ENCODE measurements around the gene F13A1. TPM values are rescaled to one million over a fixed set of nuclear protein-coding genes. Genes with fewer than 3 reads are reported as not detected.

Gene F13A1
- total RNA-seq, 2 experiments from 2014 or later, result not detected

DNA sequence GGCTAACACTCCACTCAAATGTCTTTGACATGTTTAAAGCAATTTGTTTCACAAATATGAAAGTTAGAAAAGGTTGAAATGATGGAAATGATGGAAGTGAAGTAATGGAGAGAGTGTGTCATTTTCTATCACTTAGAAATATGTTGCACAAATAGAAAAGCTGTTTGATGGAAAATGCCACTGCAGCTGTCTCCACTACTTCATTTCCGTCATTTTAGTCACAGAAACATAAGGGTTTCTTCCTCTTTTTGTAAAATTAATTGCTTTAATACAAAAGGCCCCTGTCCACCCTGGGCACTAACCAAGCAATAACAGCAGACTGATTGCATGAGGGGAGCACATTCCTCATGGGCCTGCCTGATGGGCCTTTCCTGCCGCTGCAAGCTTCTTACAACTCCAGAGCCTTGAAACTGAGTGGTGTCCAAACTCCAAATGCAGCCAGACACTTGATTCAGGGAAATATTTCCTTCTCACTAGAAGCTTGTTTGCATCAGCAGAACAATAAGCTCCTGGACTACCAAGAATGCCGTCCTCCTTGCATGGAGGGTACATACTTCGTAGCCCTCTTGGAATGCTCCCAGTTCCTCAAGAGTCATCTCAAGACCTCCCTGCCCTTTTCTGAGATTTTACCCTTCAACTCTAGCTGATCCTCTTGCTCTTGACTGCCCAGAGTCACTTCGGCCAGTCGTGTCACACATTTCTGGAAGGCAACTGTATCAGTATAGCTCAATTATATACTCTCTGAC is 36.1 kb downstream of the F13A1 start:
- Mint-ChIP-seq H3K4me1 (ENCODE audit: low read depth) (no peaks in the 10 kb centered on the region), H3K9me3 (no peaks in the 10 kb centered on the region), H3K27me3 (peaks cover 1% of the 10 kb centered on the region), H3K36me3 (ENCODE audit: low read depth) (no peaks in the 10 kb centered on the region), H3K4me3 (no peak overlapping the region), H3K27ac (no peak overlapping the region)
- CTCF ChIA-PET, result interaction anchor here (0.9 kb wide), 1 partner anchor 31 kb away, joined by 3 read pairs; no protein-coding TSS in a partner anchor
- intact Hi-C loops (cut with micrococcal nuclease), result no loop called here
- DNase-seq, result no peak
- no peak for ATAC-seq
- POLR2A ChIA-PET, result no interaction called here
- TF ChIP-seq, protein P1, sequence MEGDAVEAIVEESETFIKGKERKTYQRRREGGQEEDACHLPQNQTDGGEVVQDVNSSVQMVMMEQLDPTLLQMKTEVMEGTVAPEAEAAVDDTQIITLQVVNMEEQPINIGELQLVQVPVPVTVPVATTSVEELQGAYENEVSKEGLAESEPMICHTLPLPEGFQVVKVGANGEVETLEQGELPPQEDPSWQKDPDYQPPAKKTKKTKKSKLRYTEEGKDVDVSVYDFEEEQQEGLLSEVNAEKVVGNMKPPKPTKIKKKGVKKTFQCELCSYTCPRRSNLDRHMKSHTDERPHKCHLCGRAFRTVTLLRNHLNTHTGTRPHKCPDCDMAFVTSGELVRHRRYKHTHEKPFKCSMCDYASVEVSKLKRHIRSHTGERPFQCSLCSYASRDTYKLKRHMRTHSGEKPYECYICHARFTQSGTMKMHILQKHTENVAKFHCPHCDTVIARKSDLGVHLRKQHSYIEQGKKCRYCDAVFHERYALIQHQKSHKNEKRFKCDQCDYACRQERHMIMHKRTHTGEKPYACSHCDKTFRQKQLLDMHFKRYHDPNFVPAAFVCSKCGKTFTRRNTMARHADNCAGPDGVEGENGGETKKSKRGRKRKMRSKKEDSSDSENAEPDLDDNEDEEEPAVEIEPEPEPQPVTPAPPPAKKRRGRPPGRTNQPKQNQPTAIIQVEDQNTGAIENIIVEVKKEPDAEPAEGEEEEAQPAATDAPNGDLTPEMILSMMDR (IDR thresholded peaks at IDR 0.05), result no peak

DNA sequence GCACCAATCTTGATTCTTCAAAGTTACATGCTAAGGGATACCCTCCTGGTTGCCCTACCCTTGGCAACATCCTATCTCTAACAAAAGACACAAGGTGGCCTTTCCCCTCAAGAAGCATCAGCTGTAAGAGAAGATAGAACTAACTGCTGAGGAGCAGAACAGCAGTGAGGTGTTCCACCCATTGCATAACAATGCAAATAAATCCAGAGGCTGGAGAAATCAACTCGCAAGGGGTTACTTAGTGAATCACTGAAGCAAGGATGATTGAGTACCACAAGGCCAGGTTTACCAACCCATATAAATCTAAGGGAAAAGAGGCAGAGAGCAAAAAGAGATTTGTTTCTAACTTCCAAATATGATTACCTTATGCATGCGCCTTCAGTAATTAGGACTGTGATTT is 36.7 kb downstream of the F13A1 start:
- Mint-ChIP-seq H3K4me3 (no peak overlapping the region), H3K4me1 (ENCODE audit: low read depth) (no peaks in the 10 kb centered on the region), H3K9me3 (no peaks in the 10 kb centered on the region), H3K27ac (no peak overlapping the region), H3K36me3 (ENCODE audit: low read depth) (no peaks in the 10 kb centered on the region), H3K27me3 (peaks cover 5% of the 10 kb centered on the region)
- TF ChIP-seq, protein P1 (IDR thresholded peaks at IDR 0.05), result no peak
- POLR2A ChIA-PET, result no interaction called here
- DNase-seq, result no peak
- no peak for ATAC-seq
- CTCF ChIA-PET, result no interaction called here
- intact Hi-C loops (cut with micrococcal nuclease), result no loop called here

DNA sequence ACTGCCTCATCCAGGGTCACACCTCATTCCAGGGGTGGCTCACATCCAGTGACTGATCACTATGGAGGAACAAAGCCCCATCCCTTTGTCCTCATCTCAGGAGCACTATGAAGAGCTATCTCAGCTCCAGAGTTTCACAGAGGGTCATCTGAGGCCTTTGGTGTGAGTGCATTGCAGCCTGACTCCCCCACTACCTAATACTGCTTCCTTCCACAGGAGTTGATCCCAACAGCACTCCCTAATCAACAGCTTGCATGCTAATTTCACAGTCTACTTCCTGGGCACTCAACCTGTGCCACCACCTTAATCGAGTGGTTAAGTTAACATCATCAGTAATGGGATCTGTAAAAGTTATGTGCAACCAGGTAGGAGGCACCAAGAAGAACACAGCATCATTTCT is 37.7 kb downstream of the F13A1 start:
- DNase-seq (no peak), ATAC-seq (no peak)
- intact Hi-C loops (cut with micrococcal nuclease), result no loop called here
- TF ChIP-seq, protein P1 (IDR thresholded peaks at IDR 0.05), result no peak
- CTCF ChIA-PET, result no interaction called here
- Mint-ChIP-seq H3K27ac (no peak overlapping the region), H3K9me3 (no peaks in the 10 kb centered on the region), H3K4me1 (ENCODE audit: low read depth) (no peaks in the 10 kb centered on the region), H3K4me3 (no peak overlapping the region), H3K36me3 (ENCODE audit: low read depth) (no peaks in the 10 kb centered on the region), H3K27me3 (peaks cover 12% of the 10 kb centered on the region)
- POLR2A ChIA-PET, result no interaction called here

DNA sequence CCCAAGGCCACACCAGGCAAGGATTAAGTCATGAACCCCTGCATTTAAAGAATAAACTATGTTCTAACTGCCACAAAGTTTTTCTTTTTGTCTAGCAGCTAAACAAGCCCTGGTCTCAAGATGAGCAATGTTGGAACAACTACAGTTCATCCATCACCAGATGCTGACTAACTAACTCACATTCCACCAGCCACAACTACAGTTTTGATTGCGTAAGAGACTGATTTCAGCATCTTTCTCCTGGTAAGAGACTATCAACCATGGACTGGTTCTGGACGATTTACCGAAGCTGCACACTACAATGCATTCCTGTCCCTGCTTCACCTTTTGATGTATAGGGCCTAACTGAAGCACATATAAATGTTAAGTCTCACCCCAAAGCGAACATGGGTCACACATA is 43.0 kb downstream of the F13A1 start:
- DNase-seq (no peak), ATAC-seq (no peak)
- H3K4me3 Mint-ChIP-seq, result no peak overlapping the region
- CTCF ChIA-PET, result no interaction called here
- POLR2A ChIA-PET, result no interaction called here
- peaks cover 20% of the 10 kb centered on the region for H3K27me3 Mint-ChIP-seq
- no peaks in the 10 kb centered on the region for H3K4me1 Mint-ChIP-seq (ENCODE audit: low read depth)
- H3K36me3 Mint-ChIP-seq (ENCODE audit: low read depth), result no peaks in the 10 kb centered on the region
- intact Hi-C loops (cut with micrococcal nuclease), result no loop called here
- no peaks in the 10 kb centered on the region for H3K9me3 Mint-ChIP-seq
- TF ChIP-seq, protein P1 (IDR thresholded peaks at IDR 0.05), result no peak
- H3K27ac Mint-ChIP-seq, result no peak overlapping the region

DNA sequence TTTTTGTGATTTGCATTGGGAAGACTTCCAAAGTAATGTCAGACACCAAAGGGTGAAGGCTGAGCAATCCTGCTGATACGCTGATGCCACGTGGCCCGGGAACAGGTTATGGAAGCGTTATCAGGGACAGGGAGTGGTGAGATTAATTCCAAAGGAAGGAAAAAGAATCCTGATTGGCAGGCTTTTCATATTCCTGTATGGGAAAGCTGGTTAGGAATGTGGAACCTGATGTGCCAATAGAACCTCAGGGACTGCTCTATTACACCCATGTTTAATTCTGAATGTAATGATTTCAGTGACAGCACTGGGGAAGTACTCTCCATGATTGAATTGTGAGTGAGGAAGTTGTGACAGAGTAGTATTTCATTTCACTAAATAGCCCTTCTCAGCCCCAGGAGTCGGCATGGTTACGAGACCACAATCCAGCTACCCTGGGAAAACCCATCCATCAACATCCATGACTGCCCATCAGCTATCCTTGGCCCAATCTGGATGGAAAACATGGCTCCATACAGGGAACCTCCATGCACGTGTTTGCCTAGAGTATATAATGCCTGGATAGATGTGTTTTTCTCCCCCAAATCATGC is 49.4 kb downstream of the F13A1 start:
- intact Hi-C loops (cut with micrococcal nuclease), result no loop called here
- ChIA-PET POLR2A (no interaction called here), CTCF (no interaction called here)
- peaks cover 22% of the 10 kb centered on the region for H3K27me3 Mint-ChIP-seq
- no peaks in the 10 kb centered on the region for H3K4me1 Mint-ChIP-seq (ENCODE audit: low read depth)
- H3K27ac Mint-ChIP-seq, result no peak overlapping the region
- ATAC-seq (no peak), DNase-seq (no peak)
- peaks cover 3% of the 10 kb centered on the region for H3K9me3 Mint-ChIP-seq
- TF ChIP-seq, protein P1 (IDR thresholded peaks at IDR 0.05), result no peak
- H3K4me3 Mint-ChIP-seq, result no peak overlapping the region
- H3K36me3 Mint-ChIP-seq (ENCODE audit: low read depth), result no peaks in the 10 kb centered on the region

Data from activated CD8-positive, alpha-beta T cell treated with anti-CD3 and anti-CD28 coated beads for 36 hours (primary cell).